GM08714 (cell line): Measurements from ENCODE around the gene RAB22A.
"Not testable (repeated sequence)": the region's sequence is repeated elsewhere in the genome, so short reads cannot be mapped to it uniquely, and the experiment has no call there.

Source experiments
- H3K4me3 ChIP-seq: fragments of 200-500 bp; sonication (Bioruptor generic); 2 replicates; pipeline ENCODE4 v1.5.1; 2014; ENCODE audit warnings: mild to moderate bottlenecking, low read length, inconsistent platforms
- ZNF274 ChIP-seq: IDR thresholded peaks from 2 replicates; pipeline ENCODE4 v1.6.1; 2012; ENCODE audit warnings: mild to moderate bottlenecking, low read depth, low read length

The RAB22A gene

GRCh38 chr20:58399926-58400325 lies 90.4 kb downstream of the RAB22A start:
- TF ChIP-seq ZNF274 = no peak
- H3K4me3 ChIP-seq = no peak overlapping the region

GRCh38 chr20:58401162-58401561 lies 91.6 kb downstream of the RAB22A start:
- no peak overlapping the region for H3K4me3 ChIP-seq
- no peak for TF ChIP-seq ZNF274

- no peak overlapping the region; the same call in 1 of the 2 replicates for H3K4me3 ChIP-seq
- no peak for TF ChIP-seq ZNF274
Measured at GRCh38 chr20:58402305-58402704, 92.8 kb downstream of the RAB22A start.

- TF ChIP-seq ZNF274 = no peak
- no peak overlapping the region; the same call in 1 of the 2 replicates for H3K4me3 ChIP-seq
Measured at GRCh38 chr20:58402827-58403226, 93.3 kb downstream of the RAB22A start.

GRCh38 chr20:58403272-58403671 lies 93.8 kb downstream of the RAB22A start:
- no peak for TF ChIP-seq ZNF274
- peak overlapping the region; percentile 9; the same call in 1 of the 2 replicates for H3K4me3 ChIP-seq

GRCh38 chr20:58405504-58406291 lies 96.2 kb downstream of the RAB22A start:
- TF ChIP-seq ZNF274 = no peak
- no peak overlapping the region for H3K4me3 ChIP-seq

- no peak for TF ChIP-seq ZNF274
- H3K4me3 ChIP-seq = no peak overlapping the region
Measured at GRCh38 chr20:58406422-58407001, 97.0 kb downstream of the RAB22A start.

GRCh38 chr20:58407201-58407873 lies 97.8 kb downstream of the RAB22A start:
- H3K4me3 ChIP-seq = no peak overlapping the region
- no peak for TF ChIP-seq ZNF274

GRCh38 chr20:58407966-58408557 lies 98.5 kb downstream of the RAB22A start:
- no peak overlapping the region for H3K4me3 ChIP-seq
- no peak for TF ChIP-seq ZNF274

GRCh38 chr20:58408603-58409246 lies 99.2 kb downstream of the RAB22A start:
- H3K4me3 ChIP-seq = no peak overlapping the region
- no peak for TF ChIP-seq ZNF274

GRCh38 chr20:58414216-58414615 lies 104.7 kb downstream of the RAB22A start:
- not testable (repeated sequence) for H3K4me3 ChIP-seq

- H3K4me3 ChIP-seq = not testable (repeated sequence)
Measured at GRCh38 chr20:58414786-58415185, 105.3 kb downstream of the RAB22A start.

GRCh38 chr20:58416057-58416456 lies 106.5 kb downstream of the RAB22A start:
- TF ChIP-seq ZNF274 = no peak
- no peak overlapping the region for H3K4me3 ChIP-seq

- no peak for TF ChIP-seq ZNF274
- no peak overlapping the region for H3K4me3 ChIP-seq
Measured at GRCh38 chr20:58416835-58417234, 107.3 kb downstream of the RAB22A start.
